ENCODE results near the gene RPF1.
A peak's percentile ranks its signal among the peaks of the same experiment; 100 is the strongest.

RPF1 gene

GRCh38 chr1:84478876-84479868, at the start of gene RPF1:
Gene RPF1 (plus strand): TSS chr1:84479266. CDS start chr1:84479282, 16 bp downstream.
- TF ChIP-seq CTCF (IDR thresholded peaks at IDR 0.05; ENCODE audit: low read depth, low read length, missing control alignments): no peak
- peak within 1 kb of the TSS; percentile 84 for H3K4me3 ChIP-seq (ENCODE audit: low read depth, low read length)
- peak; percentile 71 for DNase-seq (ENCODE audit: low read depth)

- H3K4me3 ChIP-seq (ENCODE audit: low read depth, low read length): no peak overlapping the region
- DNase-seq (ENCODE audit: low read depth): no peak
- TF ChIP-seq CTCF (IDR thresholded peaks at IDR 0.05; ENCODE audit: low read depth, low read length, missing control alignments): no peak
Measured at GRCh38 chr1:84430546-84430945, 48.5 kb upstream of the RPF1 start.

- no peak overlapping the region for H3K4me3 ChIP-seq (ENCODE audit: low read depth, low read length)
Measured at GRCh38 chr1:84433258-84434080, 45.6 kb upstream of the RPF1 start.

GRCh38 chr1:84434081-84434769, 44.8 kb upstream of the RPF1 start:
- no peak for DNase-seq (ENCODE audit: low read depth)
- no peak overlapping the region for H3K4me3 ChIP-seq (ENCODE audit: low read depth, low read length)
- no peak for TF ChIP-seq CTCF (IDR thresholded peaks at IDR 0.05; ENCODE audit: low read depth, low read length, missing control alignments)

More at GRCh38 chr1:84433258-84434080, 45.6 kb upstream of the RPF1 start:
- DNase-seq (ENCODE audit: low read depth): peak; percentile 27
- peak; percentile 74 for TF ChIP-seq CTCF (IDR thresholded peaks at IDR 0.05; ENCODE audit: low read depth, low read length, missing control alignments)

GRCh38 chr1:84434801-84435549, 44.1 kb upstream of the RPF1 start:
- no peak overlapping the region for H3K4me3 ChIP-seq (ENCODE audit: low read depth, low read length)
- no peak for DNase-seq (ENCODE audit: low read depth)

More at GRCh38 chr1:84434801-84435549, 44.1 kb upstream of the RPF1 start:
- TF ChIP-seq CTCF (IDR thresholded peaks at IDR 0.05; ENCODE audit: low read depth, low read length, missing control alignments): no peak
